ENCODE measurements around the gene HEATR1.

- TF ChIP-seq CTCF (IDR thresholded peaks at IDR 0.05) (no peak), POLR2A (IDR thresholded peaks at IDR 0.05) (no peak)
These were observed 840 bp upstream of the HEATR1 start for GRCh38 chr1:236604905-236605806.
